ENCODE data around the gene CACNA1C.
"Not testable (repeated sequence)": the region's sequence is repeated elsewhere in the genome, so short reads cannot be mapped to it uniquely, and the experiment has no call there.

CACNA1C gene

GRCh38 chr12:2113119-2113912 lies 60.5 kb downstream of the CACNA1C start:
- no peak for DNase-seq

- DNase-seq: no peak
These were observed 61.3 kb downstream of the CACNA1C start for GRCh38 chr12:2114071-2114470.

GRCh38 chr12:2115101-2115845 lies 62.5 kb downstream of the CACNA1C start:
- DNase-seq: no peak

GRCh38 chr12:2117541-2117940 lies 64.8 kb downstream of the CACNA1C start:
- no peak for DNase-seq

GRCh38 chr12:2118061-2118460 lies 65.3 kb downstream of the CACNA1C start:
- DNase-seq: no peak

- no peak for DNase-seq
These were observed 65.9 kb downstream of the CACNA1C start for GRCh38 chr12:2118481-2119255.

GRCh38 chr12:2119266-2119665 lies 66.5 kb downstream of the CACNA1C start:
- DNase-seq: no peak

GRCh38 chr12:2120982-2121758 lies 68.4 kb downstream of the CACNA1C start:
- no peak for DNase-seq

- no peak for DNase-seq
These were observed 71.8 kb downstream of the CACNA1C start for GRCh38 chr12:2124466-2125023.

GRCh38 chr12:2125651-2126522 lies 73.1 kb downstream of the CACNA1C start:
- DNase-seq: no peak

- DNase-seq: no peak
These were observed 74.1 kb downstream of the CACNA1C start for GRCh38 chr12:2126676-2127406.

GRCh38 chr12:2129076-2129475 lies 76.3 kb downstream of the CACNA1C start:
- no peak for DNase-seq

- DNase-seq: not testable (repeated sequence)
These were observed 83.1 kb downstream of the CACNA1C start for GRCh38 chr12:2135661-2136418.

GRCh38 chr12:2136901-2137300 lies 84.1 kb downstream of the CACNA1C start:
- no peak for DNase-seq

- DNase-seq: no peak
These were observed 84.9 kb downstream of the CACNA1C start for GRCh38 chr12:2137711-2138110.

- no peak for DNase-seq
These were observed 85.5 kb downstream of the CACNA1C start for GRCh38 chr12:2138294-2138693.

- no peak for DNase-seq
These were observed 86.1 kb downstream of the CACNA1C start for GRCh38 chr12:2138871-2139308.

- DNase-seq: no peak
These were observed 86.9 kb downstream of the CACNA1C start for GRCh38 chr12:2139651-2140050.

- no peak for DNase-seq
These were observed 88.2 kb downstream of the CACNA1C start for GRCh38 chr12:2140858-2141519.

Measured in NCI-H524 treated with DMSO at 0.1 percent for 48 hours (cell line).